ENCODE results near the gene PIKFYVE. TPM values are rescaled to one million over a fixed set of nuclear protein-coding genes. Genes with fewer than 3 reads are reported as not detected.
A peak's percentile ranks its signal among the peaks of the same experiment; 100 is the strongest.
"Not testable (repeated sequence)": the region's sequence is repeated elsewhere in the genome, so short reads cannot be mapped to it uniquely, and the experiment has no call there.

Gene PIKFYVE
- 30.3 and 34.1 TPM in 2 replicates for total RNA-seq

GRCh38 chr2:208265801-208266552, at the start of gene PIKFYVE:
PIKFYVE (plus strand) TSS chr2:208266255; CDS start chr2:208271520, 5,265 bp downstream.
- Mint-ChIP-seq H3K27ac (peak within 1 kb of the TSS; percentile 95), H3K36me3 (ENCODE audit: low read depth) (peaks cover 24% of the 10 kb centered on the region), H3K4me3 (ENCODE audit: low read depth) (peak within 1 kb of the TSS; percentile 92), H3K9me3 (peaks cover 6% of the 10 kb centered on the region), H3K4me1 (ENCODE audit: low read depth) (peaks cover 45% of the 10 kb centered on the region), H3K27me3 (ENCODE audit: low read depth) (no peaks in the 10 kb centered on the region)
- intact Hi-C loops (cut with micrococcal nuclease), result loop anchor here (1.0 to 10.0 kb wide), 5 partner anchors 12 to 741 kb away; partner anchors contain the start of genes CREB1 and METTL21A
- peak; percentile 89 for DNase-seq (ENCODE audit: low spot score)

GRCh38 chr2:208221873-208222272, 44.2 kb upstream of the PIKFYVE start:
- H3K4me1 Mint-ChIP-seq (ENCODE audit: low read depth); H3K36me3 Mint-ChIP-seq (ENCODE audit: low read depth); H3K9me3 Mint-ChIP-seq; H3K27me3 Mint-ChIP-seq (ENCODE audit: low read depth); H3K4me3 Mint-ChIP-seq (ENCODE audit: low read depth); DNase-seq (ENCODE audit: low spot score); H3K27ac Mint-ChIP-seq; intact Hi-C loops (cut with micrococcal nuclease): not testable (repeated sequence)

GRCh38 chr2:208222351-208222750, 43.7 kb upstream of the PIKFYVE start:
- intact Hi-C loops (cut with micrococcal nuclease), result no loop called here
- Mint-ChIP-seq H3K9me3 (no peaks in the 10 kb centered on the region), H3K36me3 (ENCODE audit: low read depth) (no peaks in the 10 kb centered on the region), H3K4me1 (ENCODE audit: low read depth) (no peaks in the 10 kb centered on the region), H3K4me3 (ENCODE audit: low read depth) (no peak overlapping the region), H3K27ac (no peak overlapping the region), H3K27me3 (ENCODE audit: low read depth) (peaks cover 2% of the 10 kb centered on the region)
- DNase-seq (ENCODE audit: low spot score), result no peak

GRCh38 chr2:208224802-208225201, 41.3 kb upstream of the PIKFYVE start:
- Mint-ChIP-seq H3K27ac (no peak overlapping the region), H3K4me1 (ENCODE audit: low read depth) (no peaks in the 10 kb centered on the region), H3K4me3 (ENCODE audit: low read depth) (no peak overlapping the region), H3K9me3 (no peaks in the 10 kb centered on the region), H3K27me3 (ENCODE audit: low read depth) (peaks cover 2% of the 10 kb centered on the region), H3K36me3 (ENCODE audit: low read depth) (no peaks in the 10 kb centered on the region)
- DNase-seq (ENCODE audit: low spot score), result no peak
- intact Hi-C loops (cut with micrococcal nuclease), result no loop called here

- no peak overlapping the region for H3K27ac Mint-ChIP-seq
- H3K27me3 Mint-ChIP-seq (ENCODE audit: low read depth), result peaks cover 2% of the 10 kb centered on the region
- H3K4me1 Mint-ChIP-seq (ENCODE audit: low read depth), result no peaks in the 10 kb centered on the region
- no peaks in the 10 kb centered on the region for H3K36me3 Mint-ChIP-seq (ENCODE audit: low read depth)
- peaks cover 6% of the 10 kb centered on the region for H3K9me3 Mint-ChIP-seq
- no peak for DNase-seq (ENCODE audit: low spot score)
- no peak overlapping the region for H3K4me3 Mint-ChIP-seq (ENCODE audit: low read depth)
- intact Hi-C loops (cut with micrococcal nuclease), result no loop called here
Observed at GRCh38 chr2:208227581-208228232, 38.3 kb upstream of the PIKFYVE start.

- Mint-ChIP-seq H3K36me3 (ENCODE audit: low read depth) (no peaks in the 10 kb centered on the region), H3K9me3 (peaks cover 6% of the 10 kb centered on the region), H3K4me3 (ENCODE audit: low read depth) (no peak overlapping the region), H3K4me1 (ENCODE audit: low read depth) (no peaks in the 10 kb centered on the region), H3K27ac (no peak overlapping the region), H3K27me3 (ENCODE audit: low read depth) (peaks cover 2% of the 10 kb centered on the region)
- DNase-seq (ENCODE audit: low spot score), result no peak
- intact Hi-C loops (cut with micrococcal nuclease), result no loop called here
Observed at GRCh38 chr2:208228476-208228875, 37.6 kb upstream of the PIKFYVE start.

- H3K9me3 Mint-ChIP-seq, result peaks cover 6% of the 10 kb centered on the region
- no peaks in the 10 kb centered on the region for H3K4me1 Mint-ChIP-seq (ENCODE audit: low read depth)
- intact Hi-C loops (cut with micrococcal nuclease), result no loop called here
- H3K27ac Mint-ChIP-seq, result no peak overlapping the region
- DNase-seq (ENCODE audit: low spot score), result no peak
- H3K27me3 Mint-ChIP-seq (ENCODE audit: low read depth), result no peaks in the 10 kb centered on the region
- no peak overlapping the region for H3K4me3 Mint-ChIP-seq (ENCODE audit: low read depth)
- H3K36me3 Mint-ChIP-seq (ENCODE audit: low read depth), result peaks cover 38% of the 10 kb centered on the region
Observed at GRCh38 chr2:208234786-208235185, 31.3 kb upstream of the PIKFYVE start.

- intact Hi-C loops (cut with micrococcal nuclease), result no loop called here
- H3K27ac Mint-ChIP-seq, result no peak overlapping the region
- no peaks in the 10 kb centered on the region for H3K27me3 Mint-ChIP-seq (ENCODE audit: low read depth)
- no peak for DNase-seq (ENCODE audit: low spot score)
- H3K4me3 Mint-ChIP-seq (ENCODE audit: low read depth), result no peak overlapping the region
- peaks cover 6% of the 10 kb centered on the region for H3K9me3 Mint-ChIP-seq
- peaks cover 43% of the 10 kb centered on the region for H3K36me3 Mint-ChIP-seq (ENCODE audit: low read depth)
- H3K4me1 Mint-ChIP-seq (ENCODE audit: low read depth), result peaks cover 3% of the 10 kb centered on the region
Observed at GRCh38 chr2:208235860-208236259, 30.2 kb upstream of the PIKFYVE start.

GRCh38 chr2:208239770-208240493, 26.1 kb upstream of the PIKFYVE start:
- no peak for DNase-seq (ENCODE audit: low spot score)
- Mint-ChIP-seq H3K4me1 (ENCODE audit: low read depth) (peaks cover 3% of the 10 kb centered on the region), H3K27ac (no peak overlapping the region), H3K36me3 (ENCODE audit: low read depth) (peaks cover 64% of the 10 kb centered on the region), H3K9me3 (no peaks in the 10 kb centered on the region), H3K27me3 (ENCODE audit: low read depth) (no peaks in the 10 kb centered on the region), H3K4me3 (ENCODE audit: low read depth) (no peak overlapping the region)
- intact Hi-C loops (cut with micrococcal nuclease), result no loop called here

- H3K27me3 Mint-ChIP-seq (ENCODE audit: low read depth), result no peaks in the 10 kb centered on the region
- H3K4me1 Mint-ChIP-seq (ENCODE audit: low read depth), result peaks cover 3% of the 10 kb centered on the region
- intact Hi-C loops (cut with micrococcal nuclease), result no loop called here
- DNase-seq (ENCODE audit: low spot score), result no peak
- H3K36me3 Mint-ChIP-seq (ENCODE audit: low read depth), result peaks cover 62% of the 10 kb centered on the region
- no peak overlapping the region for H3K4me3 Mint-ChIP-seq (ENCODE audit: low read depth)
- H3K27ac Mint-ChIP-seq, result no peak overlapping the region
- H3K9me3 Mint-ChIP-seq, result no peaks in the 10 kb centered on the region
Observed at GRCh38 chr2:208240619-208241209, 25.3 kb upstream of the PIKFYVE start.

GRCh38 chr2:208244422-208244821, 21.6 kb upstream of the PIKFYVE start:
- H3K27me3 Mint-ChIP-seq (ENCODE audit: low read depth), result no peaks in the 10 kb centered on the region
- no peak overlapping the region for H3K4me3 Mint-ChIP-seq (ENCODE audit: low read depth)
- intact Hi-C loops (cut with micrococcal nuclease), result no loop called here
- H3K4me1 Mint-ChIP-seq (ENCODE audit: low read depth), result peaks cover 3% of the 10 kb centered on the region
- no peaks in the 10 kb centered on the region for H3K9me3 Mint-ChIP-seq
- H3K27ac Mint-ChIP-seq, result no peak overlapping the region
- no peak for DNase-seq (ENCODE audit: low spot score)
- peaks cover 62% of the 10 kb centered on the region for H3K36me3 Mint-ChIP-seq (ENCODE audit: low read depth)

GRCh38 chr2:208245746-208246145, 20.3 kb upstream of the PIKFYVE start:
- Mint-ChIP-seq H3K27me3 (ENCODE audit: low read depth) (no peaks in the 10 kb centered on the region), H3K4me3 (ENCODE audit: low read depth) (no peak overlapping the region), H3K36me3 (ENCODE audit: low read depth) (peaks cover 65% of the 10 kb centered on the region), H3K9me3 (no peaks in the 10 kb centered on the region), H3K4me1 (ENCODE audit: low read depth) (peaks cover 13% of the 10 kb centered on the region), H3K27ac (no peak overlapping the region)
- intact Hi-C loops (cut with micrococcal nuclease), result no loop called here
- DNase-seq (ENCODE audit: low spot score), result no peak
